HL-60 (cell line): ENCODE results near the gene TBC1D17.

Source experiments
- POLR2AphosphoS5 ChIP-seq: IDR thresholded peaks from 2 replicates; pipeline ENCODE4 v1.6.1; 2012; ENCODE audit warnings: low read depth
- TF ChIP-seq, protein P1 (sequence below): IDR thresholded peaks from one replicate; pipeline ENCODE4 v1.5.1; 2011; ENCODE audit warnings: low read length, control low read depth, inconsistent platforms; ENCODE audit not compliant: insufficient read depth

DNA sequence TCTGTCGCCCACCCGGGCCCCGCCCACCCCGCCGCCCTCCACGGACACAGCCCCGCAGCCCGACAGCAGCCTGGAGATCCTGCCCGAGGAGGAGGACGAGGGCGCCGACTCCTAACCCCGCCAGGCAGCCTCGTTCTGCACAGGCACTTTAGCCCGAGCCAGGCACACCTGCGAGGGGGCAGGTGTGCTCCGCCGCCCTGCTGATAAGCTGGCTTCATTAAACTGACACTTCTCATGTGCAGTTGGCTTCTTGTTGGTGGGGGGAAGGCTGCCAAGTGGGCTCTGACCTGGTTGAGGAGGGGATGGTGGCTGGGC is 11.0 kb downstream of the TBC1D17 start:
- TF ChIP-seq, protein P1, sequence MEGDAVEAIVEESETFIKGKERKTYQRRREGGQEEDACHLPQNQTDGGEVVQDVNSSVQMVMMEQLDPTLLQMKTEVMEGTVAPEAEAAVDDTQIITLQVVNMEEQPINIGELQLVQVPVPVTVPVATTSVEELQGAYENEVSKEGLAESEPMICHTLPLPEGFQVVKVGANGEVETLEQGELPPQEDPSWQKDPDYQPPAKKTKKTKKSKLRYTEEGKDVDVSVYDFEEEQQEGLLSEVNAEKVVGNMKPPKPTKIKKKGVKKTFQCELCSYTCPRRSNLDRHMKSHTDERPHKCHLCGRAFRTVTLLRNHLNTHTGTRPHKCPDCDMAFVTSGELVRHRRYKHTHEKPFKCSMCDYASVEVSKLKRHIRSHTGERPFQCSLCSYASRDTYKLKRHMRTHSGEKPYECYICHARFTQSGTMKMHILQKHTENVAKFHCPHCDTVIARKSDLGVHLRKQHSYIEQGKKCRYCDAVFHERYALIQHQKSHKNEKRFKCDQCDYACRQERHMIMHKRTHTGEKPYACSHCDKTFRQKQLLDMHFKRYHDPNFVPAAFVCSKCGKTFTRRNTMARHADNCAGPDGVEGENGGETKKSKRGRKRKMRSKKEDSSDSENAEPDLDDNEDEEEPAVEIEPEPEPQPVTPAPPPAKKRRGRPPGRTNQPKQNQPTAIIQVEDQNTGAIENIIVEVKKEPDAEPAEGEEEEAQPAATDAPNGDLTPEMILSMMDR, result no peak
- TF ChIP-seq POLR2AphosphoS5, result no peak
